RWPE1 (cell line): ENCODE results near the gene PTPN21.

ENCODE experiments used
- CTCF ChIA-PET: fragments of 350-600 bp; sonication (Branson Sonifier 250); formaldehyde crosslinking; extraction: SDS; loops from one replicate; lab custom pipeline; 2021; lab: Yijun Ruan, JAX
- POLR2A ChIA-PET: fragments of 400-600 bp; formaldehyde crosslinking; extraction: SDS; loops from one replicate; lab custom pipeline; 2020; ENCODE audit warnings: antibody characterized with exemption; ENCODE audit not compliant: low non-redundant PET; lab: Yijun Ruan, JAX
- DNase-seq: peaks from one replicate; pipeline ENCODE4 v3.0.0; 2012; ENCODE audit warnings: low spot score
- H3K27ac ChIP-seq: fragments of 450-650 bp; 2 replicates; pipeline ENCODE4 v1.5.1; 2017
- CTCF ChIP-seq: fragments of 450-650 bp; conservative IDR thresholded peaks from 2 replicates; pipeline ENCODE4 v1.5.1; 2017; ENCODE audit warnings: low read depth, mild to moderate bottlenecking

The PTPN21 gene

GRCh38 chr14:88439088-88439487, 115.7 kb downstream of the PTPN21 start:
- TF ChIP-seq CTCF, result no peak
- no peak overlapping the region for H3K27ac ChIP-seq
- no peak for DNase-seq
- ChIA-PET CTCF (no interaction called here), POLR2A (no interaction called here)

GRCh38 chr14:88437658-88438057, 117.1 kb downstream of the PTPN21 start:
- no peak for TF ChIP-seq CTCF
- H3K27ac ChIP-seq, result no peak overlapping the region
- CTCF ChIA-PET, result interaction anchor here (1.0 kb wide), 1 partner anchor 424 kb away, joined by 5 read pairs; no protein-coding TSS in a partner anchor
- POLR2A ChIA-PET, result interaction anchor here (0.7 kb wide), 1 partner anchor 250 kb away, joined by 5 read pairs; no protein-coding TSS in a partner anchor
- no peak for DNase-seq

GRCh38 chr14:88430976-88431375, 123.8 kb downstream of the PTPN21 start:
- no peak for TF ChIP-seq CTCF
- POLR2A ChIA-PET, result no interaction called here
- DNase-seq, result no peak
- no peak overlapping the region for H3K27ac ChIP-seq
- CTCF ChIA-PET, result no interaction called here

GRCh38 chr14:88426271-88426670, 128.5 kb downstream of the PTPN21 start:
- CTCF ChIA-PET, result interaction anchor here (0.5 kb wide), 1 partner anchor 290 kb away, joined by 3 read pairs; no protein-coding TSS in a partner anchor
- no peak for TF ChIP-seq CTCF
- no peak overlapping the region for H3K27ac ChIP-seq
- POLR2A ChIA-PET, result no interaction called here
- no peak for DNase-seq

- no peak for TF ChIP-seq CTCF
- ChIA-PET POLR2A (no interaction called here), CTCF (no interaction called here)
- no peak for DNase-seq
- H3K27ac ChIP-seq, result no peak overlapping the region
Measured at GRCh38 chr14:88424573-88424972, 130.2 kb downstream of the PTPN21 start.

- peak; percentile 56 for DNase-seq
- CTCF ChIA-PET, result interaction anchor here (0.6 kb wide), 1 partner anchor 17 kb away, joined by 3 read pairs; no protein-coding TSS in a partner anchor
- no peak for TF ChIP-seq CTCF
Measured at GRCh38 chr14:88422919-88423650, 131.7 kb downstream of the PTPN21 start.

More at GRCh38 chr14:88422919-88423650, 131.7 kb downstream of the PTPN21 start:
- POLR2A ChIA-PET, result no interaction called here
- no peak overlapping the region for H3K27ac ChIP-seq
